Skeletal muscle tissue (tissue), 4 donors: ENCODE measurements around the gene LCE3B. TPM values are rescaled to one million over a fixed set of nuclear protein-coding genes. Genes with fewer than 3 reads are reported as not detected.

Experiments
- H3K27ac ChIP-seq: one replicate; pipeline ENCODE4 v1.7.0; 2013; ENCODE audit warnings: mild to moderate bottlenecking, low read depth, low read length, inconsistent platforms
- H3K27me3 ChIP-seq, 3 donors: one replicate each; pipeline ENCODE4 v1.7.0; 2013; ENCODE audit warnings: low read length in 3 of 3; ENCODE audit not compliant: control insufficient read depth in 3 of 3, insufficient read depth in 3 of 3
- H3K36me3 ChIP-seq, 3 donors: one replicate each; pipeline ENCODE4 v1.7.0; 2013; ENCODE audit warnings: low read length in 3 of 3; ENCODE audit not compliant: control insufficient read depth in 3 of 3, insufficient read depth in 3 of 3
- H3K4me1 ChIP-seq, 3 donors: one replicate each; pipeline ENCODE4 v1.7.0; 2013; ENCODE audit warnings: low read length in 3 of 3, mild to moderate bottlenecking in 3 of 3; ENCODE audit not compliant: control insufficient read depth in 3 of 3, insufficient read depth in 3 of 3
- H3K4me3 ChIP-seq, 3 donors: one replicate each; pipeline ENCODE4 v1.7.0; 2013; ENCODE audit warnings: low read length in 3 of 3
- H3K9ac ChIP-seq, 3 donors: one replicate each; pipeline ENCODE4 v1.7.0; 2013; ENCODE audit warnings: low read length in 3 of 3, mild to moderate bottlenecking in 3 of 3, moderate library complexity in 2 of 3, low read depth in 1 of 3
- H3K9me3 ChIP-seq, 3 donors: one replicate each; pipeline ENCODE4 v1.7.0; 2013; ENCODE audit warnings: low read length in 3 of 3; ENCODE audit not compliant: control insufficient read depth in 3 of 3
- total RNA-seq: library from RNA; depleted of rRNA; stranded (reverse); fragments of >200 nt; gene quantifications from one replicate; pipeline ENCODE4 v1.2.3, GENCODE V29; 2014
- donor health status: Osteomylitis.

LCE3B gene
- total RNA-seq, 1 donor from 2014 or later, result not detected

DNA sequence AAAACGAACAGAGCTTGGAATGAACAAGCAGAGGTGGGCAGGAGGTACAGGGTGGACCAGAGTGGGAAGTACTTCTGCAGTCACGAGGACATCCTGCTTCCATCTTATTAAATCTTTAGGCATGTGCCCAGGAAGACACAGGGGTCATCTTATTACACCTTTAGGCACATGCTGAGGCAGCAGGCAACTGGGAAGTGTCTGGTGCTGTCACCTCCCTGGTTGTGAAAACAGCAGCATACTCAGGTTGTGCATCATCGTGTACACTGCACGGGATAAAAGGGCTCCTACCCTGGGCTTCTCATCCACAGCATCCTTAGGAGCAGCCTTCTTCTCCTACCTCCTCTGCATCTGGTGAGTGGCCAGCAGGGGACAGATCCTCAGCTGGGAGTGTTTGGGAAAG lies 13.7 kb upstream of the LCE3B start, which contains the start of gene LCE3C:
LCE3C (plus strand) TSS at position 301 of the 400 bp plus-strand sequence. CDS start 498 bp downstream, outside the sequence.
- Histone ChIP-seq H3K27me3 (no peaks in the 10 kb centered on the region), H3K36me3 (no peaks in the 10 kb centered on the region), H3K27ac (no peak within 1 kb of the TSS), H3K9me3 (no peaks in the 10 kb centered on the region), H3K4me3 (no peak within 1 kb of the TSS), H3K4me1 (no peaks in the 10 kb centered on the region), H3K9ac (no peak within 1 kb of the TSS)

DNA sequence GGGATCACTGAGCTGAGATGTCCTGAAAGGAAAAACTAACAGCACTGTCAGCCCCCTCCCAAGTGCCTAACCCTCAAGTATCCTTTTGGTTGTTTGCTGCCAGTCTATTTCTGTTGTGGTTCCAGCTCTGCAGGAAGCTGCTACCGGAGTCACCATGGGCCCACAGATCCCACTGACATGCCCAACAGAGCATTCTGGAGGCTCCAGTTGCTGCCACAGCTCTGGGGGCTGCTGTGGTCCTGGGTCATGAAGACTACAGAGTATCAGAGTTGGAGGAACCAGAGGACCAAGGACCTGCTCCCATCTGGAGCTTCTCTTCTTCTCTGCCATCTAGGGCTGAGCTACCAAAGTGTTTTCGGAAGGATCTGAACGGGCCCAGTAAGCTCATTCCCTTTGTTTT lies 8.4 kb downstream of the LCE3B start:
- H3K36me3 ChIP-seq, result no peaks in the 10 kb centered on the region
- H3K27ac ChIP-seq, result no peak overlapping the region
- no peaks in the 10 kb centered on the region for H3K4me1 ChIP-seq
- H3K4me3 ChIP-seq, result no peak overlapping the region
- no peak overlapping the region for H3K9ac ChIP-seq
- H3K9me3 ChIP-seq, result peaks cover 2 to 8% (median 5%) of the 10 kb centered on the region in 3 donors
- H3K27me3 ChIP-seq, result peaks cover 0 to 6% (median 5%) of the 10 kb centered on the region in 3 donors

DNA sequence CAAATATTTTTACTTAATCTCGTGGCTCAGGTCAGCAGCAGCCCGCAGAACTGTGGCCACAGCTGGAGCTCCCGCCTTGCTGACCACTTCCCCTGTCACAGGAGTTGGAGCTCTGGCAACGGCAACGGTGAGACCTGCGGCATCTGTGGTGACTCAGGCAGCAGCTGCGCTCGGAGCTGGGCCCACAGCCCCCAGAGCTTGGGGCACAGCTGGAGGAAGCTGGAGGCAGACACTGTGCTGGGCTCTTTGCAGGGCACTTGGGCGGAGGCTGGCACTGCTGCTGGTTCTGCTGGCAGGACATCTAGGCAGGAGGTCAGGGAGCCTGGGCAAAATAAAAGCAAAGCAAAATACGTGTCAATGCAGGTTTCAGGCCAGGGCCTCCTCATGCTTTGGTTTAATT lies 9.2 kb downstream of the LCE3B start, which contains the start of gene LCE3A:
LCE3A (minus strand) TSS at position 301 of the 400 bp plus-strand sequence; CDS start at position 301, 0 bp downstream.
- Histone ChIP-seq H3K9me3 (peaks cover 0 to 5% (median 3%) of the 10 kb centered on the region in 3 donors), H3K4me3 (no peak within 1 kb of the TSS), H3K27me3 (peaks cover 0 to 6% (median 5%) of the 10 kb centered on the region in 3 donors), H3K4me1 (no peaks in the 10 kb centered on the region), H3K27ac (no peak within 1 kb of the TSS), H3K36me3 (no peaks in the 10 kb centered on the region), H3K9ac (no peak within 1 kb of the TSS)

DNA sequence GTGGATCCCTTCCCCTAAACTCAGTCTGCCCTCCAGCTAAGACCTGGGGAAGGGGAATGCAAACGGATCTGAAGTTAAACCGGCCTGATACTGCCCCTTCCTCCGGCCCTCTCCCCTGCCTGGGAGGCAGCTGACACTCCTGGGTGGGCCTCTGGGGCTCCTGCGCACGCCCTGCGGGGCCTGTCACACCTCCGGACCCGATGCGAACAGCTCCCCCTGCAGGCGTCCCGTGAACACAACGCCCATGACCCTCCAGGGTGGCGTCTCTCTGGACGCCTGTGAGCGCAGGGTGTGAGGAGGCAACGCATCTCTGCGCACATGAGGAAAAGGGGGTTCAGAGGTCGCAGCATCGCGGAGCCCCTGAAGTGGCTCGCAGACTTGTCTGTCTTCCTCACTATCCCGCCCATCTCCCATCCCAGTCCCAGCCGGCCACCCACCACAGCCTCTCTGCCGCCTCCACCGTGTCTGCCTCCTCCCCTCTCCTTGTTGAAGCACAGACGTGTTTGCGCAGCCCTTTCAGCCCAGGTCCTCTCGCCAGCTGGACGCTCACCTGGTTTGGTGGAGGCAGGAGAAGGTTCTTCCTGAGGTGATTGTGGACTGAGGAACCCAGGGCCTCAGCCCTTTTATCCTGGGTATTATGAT lies 9.7 kb downstream of the LCE3B start:
- Histone ChIP-seq H3K9ac (no peak overlapping the region), H3K27ac (no peak overlapping the region)

DNA sequence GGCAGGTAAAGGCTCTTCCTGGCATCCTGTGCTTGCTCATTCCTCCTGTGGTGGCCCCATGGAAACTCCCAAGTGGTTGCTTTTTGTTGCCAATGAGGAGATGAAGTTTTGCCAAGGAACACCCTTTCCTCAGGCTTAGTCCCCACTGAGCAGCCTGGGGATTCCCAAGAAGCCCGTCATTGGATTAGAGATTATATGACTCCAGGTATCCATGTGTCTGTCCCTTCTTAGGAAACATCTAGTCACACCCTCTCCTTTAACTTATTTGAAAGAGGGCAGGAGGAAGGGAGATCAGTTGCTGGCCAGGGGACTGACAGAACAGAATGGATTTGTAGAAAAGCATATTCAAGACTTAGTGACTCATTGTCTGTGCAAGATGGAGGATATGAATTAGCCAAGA lies 13.1 kb downstream of the LCE3B start:
- no peaks in the 10 kb centered on the region for H3K36me3 ChIP-seq
- no peaks in the 10 kb centered on the region for H3K4me1 ChIP-seq
- H3K9me3 ChIP-seq, result no peaks in the 10 kb centered on the region
- no peak overlapping the region for H3K27ac ChIP-seq
- no peak overlapping the region for H3K9ac ChIP-seq
- H3K4me3 ChIP-seq, result no peak overlapping the region
- peaks cover 0 to 6% (median 5%) of the 10 kb centered on the region in 3 donors for H3K27me3 ChIP-seq

More for the DNA sequence above, 9.7 kb downstream of the LCE3B start:
- no peaks in the 10 kb centered on the region for H3K4me1 ChIP-seq
- H3K9me3 ChIP-seq, result peaks cover 0 to 4% (median 3%) of the 10 kb centered on the region in 3 donors
- peaks cover 0 to 6% (median 5%) of the 10 kb centered on the region in 3 donors for H3K27me3 ChIP-seq
- no peak overlapping the region for H3K4me3 ChIP-seq
- no peaks in the 10 kb centered on the region for H3K36me3 ChIP-seq

DNA sequence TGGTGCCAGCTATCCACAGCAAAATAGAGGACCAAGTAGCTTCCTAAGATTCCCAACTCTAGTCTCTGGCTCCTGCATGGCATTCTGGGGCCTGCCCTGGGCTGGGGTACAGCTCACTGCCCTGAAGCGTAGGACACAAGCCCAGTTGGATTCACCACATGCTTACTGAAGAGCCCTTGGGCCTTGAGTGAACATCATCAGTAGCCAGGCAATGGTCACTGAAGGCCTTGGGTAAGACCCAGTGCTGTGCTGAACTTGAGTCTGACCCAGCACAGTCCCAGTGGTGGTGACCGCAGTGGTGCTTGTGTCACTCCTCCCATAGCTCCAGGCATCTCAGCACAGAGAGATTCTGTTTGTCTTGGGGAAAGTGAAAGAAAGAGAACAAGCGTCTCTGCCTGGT lies 17.0 kb downstream of the LCE3B start:
- Histone ChIP-seq H3K36me3 (no peaks in the 10 kb centered on the region), H3K4me1 (no peaks in the 10 kb centered on the region), H3K9me3 (no peaks in the 10 kb centered on the region), H3K9ac (no peak overlapping the region), H3K4me3 (no peak overlapping the region), H3K27me3 (no peaks in the 10 kb centered on the region), H3K27ac (no peak overlapping the region)

DNA sequence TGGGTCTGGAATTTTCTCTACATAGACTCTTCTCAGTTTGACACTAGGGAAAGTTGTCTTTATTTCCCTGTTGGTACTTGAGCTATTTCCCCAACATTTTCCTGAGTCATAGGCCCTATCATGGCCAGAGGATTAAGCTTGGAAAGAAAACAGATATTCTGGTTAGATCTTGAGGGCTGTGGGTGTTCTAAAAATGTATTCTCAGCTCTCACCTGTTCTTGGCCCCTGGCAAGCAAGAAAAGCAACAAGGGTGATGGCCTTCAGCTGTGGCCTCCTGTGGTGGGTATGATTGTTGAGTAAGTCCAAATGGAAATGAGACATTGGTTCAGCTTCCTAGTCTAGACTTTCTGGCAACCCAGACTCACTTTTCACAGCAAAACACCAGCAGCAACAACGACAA lies 26.7 kb downstream of the LCE3B start:
- Histone ChIP-seq H3K36me3 (no peaks in the 10 kb centered on the region), H3K4me1 (no peaks in the 10 kb centered on the region), H3K4me3 (no peak overlapping the region), H3K27me3 (no peaks in the 10 kb centered on the region), H3K9me3 (peaks cover 0 to 5% (median 3%) of the 10 kb centered on the region in 3 donors), H3K9ac (no peak overlapping the region), H3K27ac (no peak overlapping the region)

DNA sequence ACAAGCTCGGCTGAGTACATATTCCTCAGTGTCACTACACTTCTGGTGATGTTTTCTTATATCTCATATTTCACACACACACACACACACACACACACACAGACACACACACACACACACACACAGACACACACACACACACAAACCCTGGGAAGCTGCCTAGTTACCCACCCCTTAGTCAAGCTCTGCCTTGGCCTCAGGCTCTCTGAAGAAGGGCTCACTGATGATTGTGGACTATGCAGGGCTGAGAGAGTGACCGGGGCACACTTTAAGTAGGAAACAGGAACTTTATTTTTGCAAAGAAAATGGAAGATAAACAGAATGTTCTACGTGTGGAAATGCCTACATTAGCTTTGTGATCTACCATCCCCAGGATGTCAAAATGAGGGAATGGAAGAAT lies 30.3 kb downstream of the LCE3B start:
- no peaks in the 10 kb centered on the region for H3K27me3 ChIP-seq
- H3K36me3 ChIP-seq, result no peaks in the 10 kb centered on the region
- no peaks in the 10 kb centered on the region for H3K4me1 ChIP-seq
- no peak overlapping the region for H3K27ac ChIP-seq
- H3K9me3 ChIP-seq, result no peaks in the 10 kb centered on the region
- no peak overlapping the region for H3K4me3 ChIP-seq
- H3K9ac ChIP-seq, result no peak overlapping the region

DNA sequence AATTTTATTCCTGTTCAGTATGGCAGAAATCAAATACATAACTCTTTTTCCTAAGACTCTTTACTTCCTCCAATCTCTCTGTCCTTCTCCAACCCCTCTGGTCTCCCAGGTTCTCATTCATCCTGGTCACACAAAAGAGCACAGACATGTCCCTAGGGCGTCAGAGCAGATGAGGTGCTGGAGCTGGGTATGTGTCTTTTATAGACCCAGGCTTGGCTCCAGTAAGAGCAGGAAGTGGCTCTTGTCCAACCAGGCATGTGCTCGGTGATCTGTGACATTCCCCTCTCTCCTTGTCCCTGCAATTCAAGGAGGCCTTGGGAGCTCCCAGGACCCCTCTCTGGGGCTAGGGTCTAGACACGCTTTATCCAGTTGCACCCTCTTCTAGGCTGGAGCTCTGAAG lies 31.5 kb downstream of the LCE3B start:
- H3K36me3 ChIP-seq, result no peaks in the 10 kb centered on the region
- no peak overlapping the region for H3K9ac ChIP-seq
- no peaks in the 10 kb centered on the region for H3K4me1 ChIP-seq
- no peak overlapping the region for H3K27ac ChIP-seq
- H3K27me3 ChIP-seq, result no peaks in the 10 kb centered on the region
- H3K9me3 ChIP-seq, result no peaks in the 10 kb centered on the region
- H3K4me3 ChIP-seq, result no peak overlapping the region

DNA sequence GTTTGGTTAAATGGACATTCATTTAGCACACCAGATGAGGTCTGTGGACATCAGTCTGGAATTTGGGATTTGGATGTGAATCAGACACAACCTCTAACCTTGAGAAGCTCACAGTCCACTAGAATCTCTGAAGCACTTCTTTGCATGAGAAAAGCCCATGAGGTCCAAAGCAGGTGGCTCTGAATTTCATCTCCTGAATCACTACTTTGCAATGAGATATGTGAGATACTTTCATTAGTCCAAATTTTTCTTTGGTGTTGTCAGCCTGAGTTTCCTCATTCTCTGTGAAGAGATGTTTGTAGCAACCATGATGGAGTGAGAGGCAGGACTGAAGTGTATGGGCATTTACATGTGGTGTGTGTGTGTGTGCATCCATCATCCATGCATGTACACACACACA lies 33.0 kb downstream of the LCE3B start:
- Histone ChIP-seq H3K4me3 (no peak overlapping the region), H3K4me1 (no peaks in the 10 kb centered on the region), H3K9me3 (no peaks in the 10 kb centered on the region), H3K36me3 (no peaks in the 10 kb centered on the region), H3K9ac (no peak overlapping the region), H3K27me3 (no peaks in the 10 kb centered on the region), H3K27ac (no peak overlapping the region)
